Jurkat, Clone E6-1 (cell line): ENCODE data around the gene KRCC1. TPM values are rescaled to one million over a fixed set of nuclear protein-coding genes. Genes with fewer than 3 reads are reported as not detected.

Source experiments
- DNase-seq: peaks from one replicate; pipeline ENCODE4 v3.0.0-alpha.2; 2011; ENCODE audit warnings: low read depth, low spot score
- H3K4me3 ChIP-seq: 2 replicates; pipeline ENCODE4 v1.5.1; 2011; ENCODE audit warnings: mild to moderate bottlenecking, low read length, control low read depth, moderate library complexity
- polyA plus RNA-seq: library from polyadenylated mRNA; unstranded; fragments of >200 nt; gene quantifications from one replicate; pipeline ENCODE4 v1.2.1, GENCODE V29; 2012; ENCODE audit warnings: missing spikeins; ENCODE audit not compliant: insufficient read length, insufficient read depth

Gene KRCC1
- 18.7 TPM for polyA plus RNA-seq

DNA sequence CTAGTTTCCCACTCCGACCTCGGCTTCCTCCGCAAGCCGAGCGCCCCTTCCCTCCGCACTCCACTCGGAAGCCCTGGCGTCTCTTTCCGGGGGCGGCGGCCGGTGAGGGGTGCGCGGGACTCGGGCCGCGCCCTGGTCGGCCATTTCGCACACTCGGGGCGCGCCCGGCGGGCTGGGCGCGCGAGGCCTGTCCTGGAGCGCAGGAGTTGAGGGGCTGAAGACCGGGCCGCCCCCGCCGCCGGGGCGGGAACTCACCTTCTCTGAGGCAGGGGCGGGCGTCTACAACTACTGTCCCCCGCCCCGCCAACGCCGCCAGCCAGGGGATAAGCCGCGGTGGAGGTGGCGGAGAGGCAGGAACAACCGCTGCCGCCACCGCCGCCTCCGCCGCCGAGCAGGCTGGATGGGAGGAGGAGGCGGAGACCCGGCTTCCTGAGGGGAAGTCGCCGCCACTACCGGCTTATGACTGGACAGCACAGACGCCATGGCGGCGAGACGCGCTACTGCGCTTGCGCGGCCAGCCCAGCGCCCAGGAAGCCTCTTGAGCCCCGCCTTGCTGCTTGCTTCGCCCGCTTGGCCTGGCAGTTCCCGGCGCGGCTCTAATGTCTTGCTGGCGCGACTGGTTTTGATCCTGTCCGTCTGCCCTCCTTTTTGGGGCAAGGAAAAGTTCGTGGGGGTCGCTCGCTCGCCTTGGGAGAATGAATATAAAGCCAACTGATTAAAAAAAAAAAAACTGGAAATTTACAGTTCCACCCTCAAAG lies at the start of gene KRCC1:
Gene KRCC1 (minus strand): TSS at position 413 of the 758 bp plus-strand sequence. CDS start 27,220 bp downstream, outside the sequence.
- peak within 1 kb of the TSS; percentile 96 for H3K4me3 ChIP-seq
- DNase-seq = peak; percentile 94

DNA sequence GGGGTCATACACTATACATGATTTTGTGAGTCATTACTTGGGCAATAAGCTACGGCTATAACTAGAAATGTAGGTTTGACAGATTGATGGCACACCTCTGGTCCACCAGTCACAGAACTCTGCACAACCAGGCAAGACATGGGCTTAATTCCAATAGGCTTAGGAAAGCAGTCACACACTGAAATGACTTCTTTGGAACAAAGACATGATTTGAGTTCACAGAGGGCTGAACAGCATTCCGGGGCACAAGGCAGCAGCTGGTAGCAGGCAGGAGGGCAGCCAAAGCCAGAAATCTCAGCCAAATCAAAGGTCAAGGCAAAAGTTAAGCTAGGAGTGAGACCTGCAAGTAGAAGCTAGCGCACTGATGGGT lies 44.9 kb upstream of the KRCC1 start:
- no peak for DNase-seq
- no peak overlapping the region for H3K4me3 ChIP-seq

DNA sequence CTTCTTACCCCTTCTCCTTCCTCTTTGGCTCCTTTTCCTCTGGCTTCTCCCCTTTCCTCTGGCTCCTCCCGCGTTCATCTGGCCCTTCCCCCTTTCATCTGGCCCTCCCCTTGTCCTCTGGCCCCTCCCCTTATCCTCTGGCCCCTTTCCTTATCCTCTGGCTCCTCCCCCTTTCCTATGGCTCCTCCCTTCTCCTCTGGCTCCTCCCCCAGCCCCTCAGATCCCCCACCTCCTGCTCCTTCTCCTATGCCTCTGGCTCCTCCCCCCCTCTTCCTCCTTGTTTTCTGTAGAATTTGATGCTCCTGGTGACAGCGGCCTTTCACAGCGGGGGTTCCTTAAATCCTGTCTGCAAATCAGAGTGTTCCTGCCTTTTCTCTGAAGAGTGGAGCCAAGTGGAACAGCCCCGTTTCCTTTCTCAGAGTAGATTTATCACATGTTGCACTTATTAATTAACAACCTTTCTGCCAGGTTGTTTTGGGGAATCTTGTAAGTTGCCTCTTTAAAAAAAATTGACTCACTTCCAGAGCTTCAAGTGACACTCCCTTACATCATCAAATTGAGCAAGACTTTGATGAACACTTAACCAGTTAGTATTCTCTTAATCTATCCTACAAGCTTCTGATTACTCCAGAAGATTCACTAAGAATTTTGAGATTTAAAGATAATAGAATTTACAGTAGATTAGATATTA lies 44.4 kb upstream of the KRCC1 start:
- no peak for DNase-seq
- no peak overlapping the region for H3K4me3 ChIP-seq

DNA sequence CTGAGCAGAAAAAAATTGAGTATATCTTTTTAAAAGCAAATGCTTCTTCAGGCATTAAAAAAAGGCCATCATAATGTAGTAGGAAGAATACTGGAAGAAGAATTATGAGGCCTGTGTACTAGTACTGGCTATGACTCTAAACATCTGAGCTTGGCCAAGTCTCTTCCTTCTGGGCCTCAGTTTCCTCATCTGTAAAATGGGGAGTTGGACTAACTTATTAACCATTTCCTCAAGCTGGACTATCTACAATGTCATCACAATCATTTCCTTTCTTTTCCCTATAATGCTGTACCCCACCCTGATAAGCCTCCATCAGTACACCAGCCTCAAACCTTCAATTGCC lies 42.9 kb upstream of the KRCC1 start:
- DNase-seq = no peak
- H3K4me3 ChIP-seq = no peak overlapping the region

DNA sequence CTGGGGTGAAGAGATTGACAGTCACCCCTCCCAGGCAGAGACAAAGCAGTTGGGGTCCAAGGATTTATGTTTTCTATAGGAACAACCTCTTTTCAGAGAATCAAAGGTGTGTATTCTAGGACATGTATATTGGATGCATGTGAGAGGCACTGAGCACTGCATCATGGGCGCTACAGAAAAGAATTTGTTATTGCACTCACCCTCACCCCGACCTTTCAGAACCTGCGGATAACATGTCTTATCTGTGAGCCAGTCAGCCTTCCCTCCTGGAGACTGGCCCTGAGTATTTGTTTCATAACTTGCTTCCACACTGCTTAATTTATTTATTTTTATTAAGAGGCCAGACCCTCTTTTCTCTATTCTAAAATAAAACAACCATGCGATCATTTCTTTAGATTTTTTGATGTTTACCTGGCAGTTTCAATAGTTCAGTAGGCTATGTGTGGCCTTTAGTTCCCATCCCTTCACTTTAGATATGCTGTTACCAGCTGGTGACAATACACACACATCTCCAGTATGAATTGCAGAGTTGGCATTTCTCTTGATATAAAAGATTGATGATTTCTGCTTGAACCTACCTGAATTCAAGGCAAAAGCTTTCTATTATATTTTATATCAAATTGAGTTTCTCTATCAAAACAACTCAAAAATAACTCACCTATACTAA lies 42.4 kb upstream of the KRCC1 start:
- no peak for DNase-seq
- H3K4me3 ChIP-seq = no peak overlapping the region

DNA sequence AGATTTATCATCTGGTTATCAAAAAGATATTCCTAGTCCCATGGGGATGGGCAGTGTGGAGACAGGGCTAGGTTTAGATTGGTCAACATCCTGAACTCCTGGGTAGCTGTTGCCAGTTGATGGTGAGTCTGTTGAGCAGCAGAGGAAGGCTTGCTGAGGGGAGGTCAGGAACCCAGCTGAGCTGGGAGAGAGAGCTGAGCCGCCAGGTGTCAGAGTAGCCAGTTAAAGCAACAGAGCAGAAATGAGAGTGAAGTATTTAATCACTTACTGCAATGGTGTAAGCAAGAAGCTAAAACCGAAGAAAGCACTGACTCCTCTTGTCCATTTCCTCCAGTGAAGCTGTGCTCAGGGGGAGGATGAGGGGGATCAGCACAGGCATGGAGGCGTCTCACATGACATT lies 41.6 kb upstream of the KRCC1 start:
- no peak for DNase-seq
- H3K4me3 ChIP-seq = no peak overlapping the region

DNA sequence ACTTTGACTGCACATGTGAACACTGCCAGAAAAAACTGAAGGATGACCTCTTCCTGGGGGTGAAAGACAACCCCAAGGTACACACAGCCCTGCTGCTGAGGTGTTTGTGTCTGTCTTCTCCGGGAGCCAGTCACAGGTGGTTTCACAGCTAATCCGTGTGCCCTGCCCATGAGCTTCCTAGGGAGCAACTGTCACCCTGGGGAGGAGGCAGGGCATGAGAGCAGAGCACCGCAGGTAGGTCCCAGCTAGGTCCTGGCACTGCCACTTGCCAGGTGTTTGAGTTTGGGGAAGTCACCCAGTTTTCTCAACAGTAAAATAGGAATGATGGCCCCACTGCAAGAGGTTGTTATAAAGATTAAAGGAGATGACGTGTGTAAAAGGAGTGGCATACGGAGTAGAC lies 41.1 kb upstream of the KRCC1 start:
- no peak for DNase-seq
- no peak overlapping the region for H3K4me3 ChIP-seq

DNA sequence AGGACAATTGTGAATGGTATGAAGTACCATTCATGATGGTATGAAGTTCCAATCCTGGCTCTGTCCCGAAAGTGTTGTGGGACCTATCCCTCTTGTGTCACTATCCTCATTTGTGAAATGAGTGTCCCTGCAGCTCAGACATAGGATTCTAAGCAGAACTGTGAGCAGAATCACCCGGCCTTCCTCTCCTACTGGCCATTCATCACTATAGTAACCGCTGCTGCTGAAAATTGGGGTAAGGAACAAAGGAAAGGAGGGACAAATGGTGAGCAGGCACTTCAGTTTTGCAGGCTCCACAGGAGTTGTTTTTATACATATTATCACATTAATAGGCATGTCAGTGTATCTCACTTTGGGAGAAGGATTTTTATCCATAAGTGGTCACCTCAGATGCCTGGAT lies 39.4 kb upstream of the KRCC1 start:
- H3K4me3 ChIP-seq = no peak overlapping the region
- DNase-seq = no peak

DNA sequence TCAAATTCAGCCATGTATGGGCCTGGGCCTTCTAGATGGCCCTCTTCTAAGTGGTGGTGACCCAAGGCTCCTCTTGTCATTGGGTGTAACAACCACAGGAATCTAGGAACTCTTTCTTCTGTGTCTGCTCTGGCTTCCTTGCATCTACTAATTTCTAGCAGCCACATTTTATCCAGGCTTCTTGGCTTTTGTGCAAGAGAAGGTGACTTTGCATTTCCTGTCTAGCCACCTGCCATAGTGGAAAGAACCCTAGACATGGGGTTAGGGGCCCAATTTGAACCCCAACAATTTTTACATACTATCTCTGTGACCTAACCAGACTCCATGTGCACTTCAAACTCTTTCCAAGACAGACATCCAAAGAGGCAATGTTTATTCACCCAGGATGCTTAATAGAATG lies 37.2 kb upstream of the KRCC1 start:
- H3K4me3 ChIP-seq = no peak overlapping the region
- no peak for DNase-seq

DNA sequence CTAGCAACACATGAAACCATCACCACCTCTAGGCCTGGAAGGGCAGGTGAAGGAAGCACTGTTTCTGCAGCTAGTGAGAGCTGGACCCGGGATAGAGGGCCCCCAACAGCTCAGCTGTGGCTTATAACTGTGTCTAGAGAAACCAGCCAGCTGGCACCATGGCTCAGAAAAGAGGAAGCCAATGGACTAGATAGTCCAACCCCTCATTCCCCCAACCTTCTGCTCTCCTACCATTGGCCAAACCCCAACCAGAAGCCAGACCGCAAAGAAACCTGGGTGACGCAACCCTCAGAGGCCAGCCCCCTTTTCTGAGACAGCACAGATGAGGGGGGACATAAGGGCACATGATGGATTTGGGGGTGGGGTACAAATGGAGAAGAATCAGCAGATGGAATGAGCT lies 36.4 kb upstream of the KRCC1 start:
- no peak for DNase-seq
- no peak overlapping the region for H3K4me3 ChIP-seq

DNA sequence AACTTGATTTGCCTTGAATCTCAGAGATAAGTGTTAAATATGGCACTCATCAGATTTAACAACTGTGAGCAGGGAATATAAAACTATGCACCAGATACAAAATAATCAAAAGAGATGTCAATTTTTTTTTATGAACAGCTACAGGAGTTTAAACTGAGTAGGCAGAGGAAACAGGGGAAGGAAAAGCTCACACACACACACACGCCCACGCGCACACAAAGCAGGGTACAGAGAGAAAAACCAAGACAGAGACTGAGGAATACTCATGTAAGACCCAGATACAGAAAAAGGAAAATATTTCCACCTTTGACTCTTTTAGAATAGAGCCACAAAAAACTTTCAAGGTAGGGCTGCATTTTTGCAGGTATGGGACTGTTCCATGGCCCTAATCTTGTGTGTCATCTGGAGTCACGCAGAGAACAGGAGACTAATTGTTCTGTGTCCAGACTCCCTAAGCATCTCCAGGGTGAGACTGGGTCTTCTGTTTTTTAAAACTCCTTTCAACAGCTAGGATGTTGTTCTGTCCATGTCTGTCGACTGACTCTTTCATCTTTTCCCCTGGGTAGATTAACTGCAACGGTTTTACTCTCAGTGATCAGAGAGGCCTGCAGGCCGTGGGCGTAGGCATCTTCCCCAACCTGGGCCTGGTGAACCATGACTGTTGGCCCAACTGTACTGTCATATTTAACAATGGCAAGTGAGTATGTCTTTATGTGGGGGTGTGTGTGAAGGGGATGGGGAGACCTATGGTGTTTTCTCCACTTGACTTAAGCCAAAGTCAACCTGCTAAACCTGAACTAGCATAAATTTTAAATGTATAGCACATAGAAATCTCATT lies 35.1 kb upstream of the KRCC1 start:
- DNase-seq = no peak
- H3K4me3 ChIP-seq = no peak overlapping the region

DNA sequence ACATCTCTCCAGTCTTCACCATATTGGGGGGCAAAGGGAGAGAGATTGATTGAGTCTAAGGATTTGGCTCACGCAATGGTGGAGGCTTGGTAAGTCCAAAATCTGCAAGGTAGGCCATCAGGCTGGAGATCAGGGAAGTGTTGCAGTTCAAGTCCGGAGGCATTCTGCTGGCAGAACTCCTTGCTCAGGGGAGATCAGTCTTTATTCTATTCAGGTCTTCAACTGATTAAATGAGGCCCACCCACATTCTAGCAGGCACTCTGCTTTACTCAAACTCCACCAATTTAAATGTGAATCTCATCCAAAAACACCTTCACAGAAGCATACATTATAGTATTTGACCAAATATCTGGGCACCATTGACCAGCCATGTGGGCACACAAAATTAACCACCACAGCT lies 33.4 kb upstream of the KRCC1 start:
- no peak for DNase-seq
- H3K4me3 ChIP-seq = no peak overlapping the region

DNA sequence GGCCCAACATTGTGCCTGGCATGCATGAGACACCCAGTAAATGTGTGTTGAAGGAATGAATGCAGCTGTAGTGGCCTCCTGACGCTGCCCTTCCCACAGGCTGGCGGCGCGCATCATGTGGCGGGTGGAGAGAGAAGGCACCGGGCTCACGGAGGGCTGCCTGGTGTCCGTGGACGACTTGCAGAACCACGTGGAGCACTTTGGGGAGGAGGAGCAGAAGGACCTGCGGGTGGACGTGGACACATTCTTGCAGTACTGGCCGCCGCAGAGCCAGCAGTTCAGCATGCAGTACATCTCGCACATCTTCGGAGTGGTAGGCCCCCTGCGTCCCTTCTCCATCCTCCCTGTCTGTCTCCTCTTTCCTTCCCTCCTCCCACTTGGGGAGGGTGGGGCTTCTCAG lies 32.2 kb upstream of the KRCC1 start:
- H3K4me3 ChIP-seq = no peak overlapping the region
- DNase-seq = no peak

DNA sequence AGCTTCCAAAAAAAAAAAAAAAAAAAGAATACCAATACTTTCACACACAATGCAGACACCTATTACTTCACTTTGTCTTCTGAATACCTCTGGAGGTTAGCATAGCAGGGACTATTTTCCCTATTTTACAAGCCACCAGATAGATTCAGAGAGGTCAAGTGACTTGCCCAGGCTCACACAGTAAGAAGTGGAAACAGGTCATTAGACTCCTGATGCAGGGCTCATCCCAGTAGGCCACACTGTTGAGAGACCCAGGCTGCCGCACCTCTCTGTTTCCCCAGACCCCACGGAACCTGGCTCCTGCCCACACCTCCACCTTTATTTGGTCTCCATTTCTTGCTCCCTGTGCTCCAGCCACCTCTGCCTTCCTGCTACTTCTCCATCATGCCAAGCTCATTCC lies 31.5 kb upstream of the KRCC1 start:
- DNase-seq = no peak
- H3K4me3 ChIP-seq = no peak overlapping the region

DNA sequence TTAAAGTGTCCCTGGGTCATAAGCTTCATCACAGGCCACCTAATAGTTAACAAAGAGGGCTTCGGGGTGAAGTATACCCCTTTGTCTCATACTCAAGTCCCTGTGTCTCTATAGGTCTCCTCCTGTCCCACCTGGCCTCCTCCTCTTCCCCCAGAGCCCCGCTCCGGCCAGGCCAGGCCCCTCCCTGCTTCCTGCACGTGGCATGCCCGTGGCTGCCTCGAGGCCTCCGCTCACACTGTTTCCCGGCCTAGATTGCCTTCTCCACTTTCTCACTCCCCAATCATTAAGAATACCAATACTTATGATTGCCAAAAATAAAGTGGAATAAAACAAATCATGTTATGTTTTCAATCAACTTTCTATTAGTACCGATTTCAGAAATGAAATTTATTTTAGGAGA lies 30.8 kb upstream of the KRCC1 start:
- no peak for DNase-seq
- H3K4me3 ChIP-seq = no peak overlapping the region

DNA sequence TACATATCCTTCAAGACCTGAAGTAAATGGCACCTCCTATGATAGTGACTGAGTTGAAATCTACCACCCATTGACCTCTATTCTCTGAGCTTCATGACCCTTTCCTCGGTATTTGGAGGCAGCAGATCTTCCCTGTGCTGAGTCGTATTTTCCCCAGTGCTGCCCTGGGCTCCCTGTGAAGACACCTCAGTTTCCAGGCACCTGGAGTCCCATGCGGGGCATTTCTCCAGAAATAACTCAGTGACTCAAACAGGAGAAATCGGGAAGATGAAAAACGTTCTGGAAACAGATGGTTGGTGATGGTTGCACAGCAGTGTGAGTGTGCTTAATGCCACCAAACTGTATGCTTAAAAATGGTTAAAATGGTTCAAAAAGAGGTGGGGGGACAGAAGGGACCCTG lies 30.0 kb upstream of the KRCC1 start:
- DNase-seq = no peak
- H3K4me3 ChIP-seq = no peak overlapping the region

DNA sequence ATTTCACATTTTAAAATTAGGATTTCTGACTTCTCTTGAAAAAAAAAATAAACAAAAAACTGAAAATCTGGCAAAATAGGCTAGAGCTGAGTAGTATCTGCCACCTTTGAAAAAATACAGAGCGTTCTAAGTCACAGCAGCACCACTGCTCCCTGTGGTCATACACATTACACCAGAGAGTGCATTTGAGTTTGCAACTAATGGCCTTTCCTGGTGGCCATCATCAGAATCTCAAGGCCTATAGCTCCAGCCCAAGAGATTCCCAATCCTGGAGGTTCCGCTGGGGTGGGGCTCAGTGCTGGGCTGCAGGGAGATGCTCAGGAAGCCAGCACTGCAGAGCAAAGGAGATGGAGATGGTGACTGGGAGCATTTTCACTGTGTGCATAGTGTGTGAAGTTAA lies 29.5 kb upstream of the KRCC1 start:
- no peak for DNase-seq
- H3K4me3 ChIP-seq = no peak overlapping the region

DNA sequence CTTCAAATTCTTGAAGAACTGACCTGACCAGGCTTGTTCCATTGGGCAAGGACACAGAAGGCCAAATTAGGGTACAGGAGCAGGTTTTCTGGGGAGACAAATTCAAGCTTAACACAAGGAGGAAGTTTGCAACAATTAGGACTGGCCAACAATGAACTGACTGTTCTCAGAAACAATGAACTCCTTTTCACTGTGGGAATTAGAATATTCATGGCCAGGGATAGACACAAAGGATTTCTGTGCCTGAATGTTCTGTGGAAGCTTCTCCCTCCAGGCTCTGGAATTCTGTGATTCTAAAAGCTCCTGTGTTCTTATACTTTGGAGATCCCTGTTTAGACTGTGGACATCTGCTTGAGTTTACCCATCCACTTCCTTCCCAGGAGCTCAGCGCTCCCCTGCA lies 27.2 kb upstream of the KRCC1 start:
- DNase-seq = no peak
- no peak overlapping the region for H3K4me3 ChIP-seq

DNA sequence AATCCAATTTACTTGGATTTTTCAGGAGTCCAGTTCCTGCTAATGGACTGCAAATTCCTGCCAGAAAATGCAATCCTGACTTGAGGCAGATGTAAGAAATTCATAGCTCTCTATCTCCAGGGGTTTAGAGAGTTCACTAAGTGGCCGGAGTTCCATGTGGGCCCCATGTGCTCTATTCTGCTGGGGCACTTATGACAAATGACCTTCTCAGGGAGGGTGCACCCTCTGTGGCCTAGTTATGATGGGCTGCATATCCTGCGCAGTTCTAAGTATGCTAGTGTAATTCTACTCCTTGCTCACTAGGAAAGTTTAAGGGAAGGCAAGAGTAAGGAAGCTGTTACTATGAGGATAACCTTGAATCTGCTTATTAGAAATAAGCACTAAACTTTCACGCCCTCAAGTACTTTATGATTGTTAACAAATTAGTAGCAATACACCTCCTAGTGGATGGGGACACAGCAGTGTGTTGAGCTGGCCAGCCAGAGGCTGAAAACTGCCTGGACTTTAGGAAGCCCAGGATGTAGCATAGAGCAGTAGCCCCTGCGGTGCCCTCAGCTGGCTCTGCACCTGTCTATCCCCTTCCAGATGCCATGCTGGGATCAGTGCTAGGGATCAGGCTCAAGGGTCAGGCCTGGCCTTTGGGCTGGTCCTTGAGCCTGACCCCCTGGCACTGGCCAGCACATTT lies 26.5 kb upstream of the KRCC1 start:
- H3K4me3 ChIP-seq = no peak overlapping the region
- DNase-seq = no peak
